IMR-90 (cell line): ENCODE measurements around the gene NGB. TPM values are rescaled to one million over a fixed set of nuclear protein-coding genes. Genes with fewer than 3 reads are reported as not detected.

Source experiments
- ATAC-seq: fragments of 200-7000 bp; cut with Tn5 transposase; 2 replicates; pipeline ENCODE4 v1.9.1; 2020; ENCODE audit warnings: low read depth, mild to moderate bottlenecking, moderate library complexity
- BruUV-seq: library from RNA; stranded (reverse); fragments of 400-500 nt; replicated peaks from 2 replicates; lab custom pipeline; 2021; lab: Mats Ljungman, UMichigan
- CTCF ChIA-PET: fragments of 300-600 bp; formaldehyde crosslinking; extraction: SDS; loops from one replicate; lab custom pipeline; 2021; ENCODE audit warnings: antibody characterized with exemption; lab: Yijun Ruan, JAX
- POLR2A ChIA-PET: fragments of 300-600 bp; sonication (Branson Sonifier 250); formaldehyde crosslinking; loops from one replicate; lab custom pipeline; 2022; ENCODE audit warnings: antibody characterized with exemption; ENCODE audit not compliant: unreplicated experiment; lab: Charles Lee
- DNase-seq: peaks from one replicate; pipeline ENCODE4 v3.0.0; 2013
- H2AFZ ChIP-seq: replicated peaks from 2 replicates; pipeline ENCODE3; 2013; ENCODE audit warnings: low read length, mild to moderate bottlenecking; ENCODE audit not compliant: poor library complexity
- H2AK5ac ChIP-seq: 2 replicates; pipeline ENCODE4 v1.6.1; 2013; ENCODE audit warnings: low read depth, low read length, inconsistent platforms
- H2AK9ac ChIP-seq: replicated peaks from 2 replicates; pipeline ENCODE3; 2013; ENCODE audit warnings: mild to moderate bottlenecking, low read depth, low read length, moderate library complexity; ENCODE audit not compliant: poor library complexity
- H2BK120ac ChIP-seq: 2 replicates; pipeline ENCODE4 v1.6.1; 2013; ENCODE audit warnings: low read depth, low read length, inconsistent platforms
- H2BK15ac ChIP-seq: 3 replicates; pipeline ENCODE4 v1.6.1; 2013; ENCODE audit warnings: low read depth, low read length, inconsistent platforms
- H2BK20ac ChIP-seq: 2 replicates; pipeline ENCODE4 v1.6.1; 2013; ENCODE audit warnings: low read depth, mild to moderate bottlenecking, inconsistent platforms, low read length, moderate library complexity
- H2BK5ac ChIP-seq: 2 replicates; pipeline ENCODE4 v1.6.1; 2013; ENCODE audit warnings: mild to moderate bottlenecking, low read depth, low read length, inconsistent platforms; ENCODE audit not compliant: poor library complexity, severe bottlenecking
- H3K14ac ChIP-seq: replicated peaks from 2 replicates; pipeline ENCODE4 v1.6.1; 2013; ENCODE audit warnings: low read depth, low read length, inconsistent platforms
- H3K18ac ChIP-seq: 2 replicates; pipeline ENCODE4 v1.6.1; 2013; ENCODE audit warnings: low read depth, low read length, control low read depth
- H3K23ac ChIP-seq: 2 replicates; pipeline ENCODE4 v1.6.1; 2013; ENCODE audit warnings: low read depth, low read length, inconsistent platforms
- H3K27ac ChIP-seq: 2 replicates; pipeline ENCODE4 v1.5.1; 2013; ENCODE audit warnings: mild to moderate bottlenecking, control low read depth, low read length; ENCODE audit not compliant: insufficient read depth
- H3K27me3 ChIP-seq: 2 replicates; pipeline ENCODE4 v1.6.1; 2013; ENCODE audit warnings: low read length; ENCODE audit not compliant: control insufficient read depth, insufficient read depth
- H3K36me3 ChIP-seq: 2 replicates; pipeline ENCODE4 v1.6.1; 2013; ENCODE audit warnings: low read length, mixed read lengths; ENCODE audit not compliant: control insufficient read depth, insufficient read depth
- H3K4ac ChIP-seq: 2 replicates; pipeline ENCODE4 v1.6.1; 2013; ENCODE audit warnings: low read depth, low read length, inconsistent platforms
- H3K4me1 ChIP-seq: 2 replicates; pipeline ENCODE4 v1.6.1; 2013; ENCODE audit warnings: low read length, mixed read lengths; ENCODE audit not compliant: control insufficient read depth, insufficient read depth
- H3K4me2 ChIP-seq: 2 replicates; pipeline ENCODE4 v1.6.1; 2013; ENCODE audit warnings: low read depth, mild to moderate bottlenecking, control low read depth, low read length, moderate library complexity
- H3K4me3 ChIP-seq: 2 replicates; pipeline ENCODE4 v1.5.1; 2013; ENCODE audit warnings: low read depth, mild to moderate bottlenecking, control low read depth, low read length, moderate library complexity; ENCODE audit not compliant: insufficient read depth
- H3K56ac ChIP-seq: 2 replicates; pipeline ENCODE4 v1.6.1; 2013; ENCODE audit warnings: low read length, inconsistent platforms; ENCODE audit not compliant: insufficient read depth; ENCODE audit errors: extremely low read depth
- H3K79me1 ChIP-seq, 2 experiments: 2 replicates each; pipeline ENCODE4 v1.6.1; 2013; ENCODE audit warnings: low read length in 2 of 2, inconsistent platforms in 1 of 2, low read depth in 1 of 2
- H3K9ac ChIP-seq: 2 replicates; pipeline ENCODE4 v1.6.1; 2013; ENCODE audit warnings: low read depth, low read length, control low read depth
- H3K9me1 ChIP-seq: 2 replicates; pipeline ENCODE4 v1.6.1; 2013; ENCODE audit warnings: low read length, inconsistent platforms; ENCODE audit not compliant: insufficient read depth
- H3K9me3 ChIP-seq: 2 replicates; pipeline ENCODE4 v1.6.1; 2013; ENCODE audit warnings: low read length; ENCODE audit not compliant: control insufficient read depth, insufficient read depth
- H4K20me1 ChIP-seq: 2 replicates; pipeline ENCODE4 v1.6.1; 2013; ENCODE audit warnings: low read length, inconsistent platforms; ENCODE audit not compliant: insufficient read depth
- H4K5ac ChIP-seq: 2 replicates; pipeline ENCODE4 v1.6.1; 2013; ENCODE audit warnings: mild to moderate bottlenecking, low read depth, low read length, control low read depth
- H4K8ac ChIP-seq, 2 experiments: 2 replicates each; pipeline ENCODE4 v1.6.1; 2013; ENCODE audit warnings: low read depth in 2 of 2, low read length in 2 of 2, control low read depth in 1 of 2, inconsistent platforms in 1 of 2
- H4K91ac ChIP-seq: 2 replicates; pipeline ENCODE4 v1.6.1; 2013; ENCODE audit warnings: low read depth, low read length, inconsistent platforms; ENCODE audit not compliant: insufficient read depth
- CEBPB ChIP-seq: IDR thresholded peaks from 2 replicates; pipeline ENCODE4 v1.6.1; 2012; ENCODE audit warnings: low read depth, low read length, improper control_type of control experiment
- MAZ ChIP-seq: IDR thresholded peaks from 2 replicates; pipeline ENCODE4 v1.6.1; 2012; ENCODE audit warnings: low read depth, mild to moderate bottlenecking, low read length, improper control_type of control experiment, moderate library complexity, borderline replicate concordance
- RCOR1 ChIP-seq: IDR thresholded peaks from 2 replicates; pipeline ENCODE4 v1.6.1; 2012; ENCODE audit warnings: mild to moderate bottlenecking, low read length, improper control_type of control experiment; ENCODE audit not compliant: insufficient replicate concordance
- USF2 ChIP-seq: fragments of 150-350 bp; IDR thresholded peaks from 2 replicates; pipeline ENCODE4 v1.6.1; 2017; ENCODE audit warnings: mild to moderate bottlenecking, antibody characterized with exemption, low read length, low read depth
- WGBS, 2 experiments: methylation state at CpG; one replicate each; pipeline versions ENCODE4 v1.1.5 to v1.1.7; 2013; ENCODE audit warnings: missing lambda C conversion rate in 2 of 2; ENCODE audit not compliant: insufficient read length in 1 of 2; ENCODE audit errors: extremely low coverage in 2 of 2; 5-methylcytosine and 5-hydroxymethylcytosine counted together
- dilution Hi-C: fragments of 300-500 bp; cut with HindIII; formaldehyde crosslinking; loops from one replicate; pipeline ENCODE4 v1.14.3; 2018; ENCODE audit warnings: low sequenced_read_pairs; ENCODE audit not compliant: unreplicated experiment
- in situ Hi-C: fragments of 300-500 bp; cut with MboI; formaldehyde crosslinking; loops from 3 replicates; pipeline ENCODE4 v1.14.3; 2019; ENCODE audit warnings: low sequenced_read_pairs, inconsistent platforms, mixed read lengths
- intact Hi-C: fragments of 100-400 bp; cut with micrococcal nuclease; formaldehyde crosslinking; loops from 2 replicates; pipeline ENCODE4 v1.10.0; 2022
- polyA plus RNA-seq, 3 experiments: library from polyadenylated mRNA; depleted of rRNA; stranded (reverse); fragments of >200 nt; gene quantifications; 2 replicates each; pipeline ENCODE4 v1.2.3, GENCODE V29; 2012; ENCODE audit warnings: low replicate concordance in 1 of 3
- total RNA-seq: library from RNA; depleted of rRNA; stranded (reverse); fragments of >200 nt; gene quantifications from 2 replicates; pipeline ENCODE4 v1.2.3, GENCODE V29; 2012

The NGB gene
- total and polyA plus RNA-seq, 2 of the 4 experiments (the other 2 are of a cell fraction), result not detected

GRCh38 chr14:77241955-77242354 lies 29.1 kb downstream of the NGB start:
- Histone ChIP-seq H2BK20ac (no peak overlapping the region), H3K4ac (no peak overlapping the region), H3K9ac (no peak overlapping the region), H4K20me1 (no peaks in the 10 kb centered on the region), H3K14ac (no peak overlapping the region), H3K79me1 (no peaks in the 10 kb centered on the region), H3K9me1 (peaks cover 3% of the 10 kb centered on the region; the same call in 1 of the 2 replicates), H2BK5ac (no peak overlapping the region), H4K8ac (no peak overlapping the region), H3K9me3 (no peaks in the 10 kb centered on the region), H2BK15ac (no peak overlapping the region), H2AK9ac (no peak overlapping the region), H2AFZ (no peak overlapping the region), H3K56ac (no peak overlapping the region), H2BK120ac (no peak overlapping the region), H3K27me3 (no peaks in the 10 kb centered on the region; the same call in 1 of the 2 replicates), H4K91ac (no peak overlapping the region), H4K5ac (no peak overlapping the region), H3K27ac (no peak overlapping the region), H2AK5ac (no peak overlapping the region), H3K4me2 (no peak overlapping the region), H3K18ac (no peak overlapping the region), H3K4me1 (no peaks in the 10 kb centered on the region), H3K36me3 (no peaks in the 10 kb centered on the region), H3K23ac (no peak overlapping the region), H3K4me3 (no peak overlapping the region)
- no TSS peak for BruUV-seq
- in situ Hi-C loops, result no loop called here
- 100% methylated on average over 1 of the region's 2 CpGs; no CpG with 5 or more reads in 1 of the 2 experiments for WGBS, 2 experiments
- TF ChIP-seq USF2 (no peak), RCOR1 (no peak), MAZ (no peak), CEBPB (no peak)
- DNase-seq, result no peak
- ATAC-seq, result peak; percentile 44; the same call in 1 of the 2 replicates
- intact Hi-C loops, result no loop called here
- dilution Hi-C loops, result no loop called here
- POLR2A ChIA-PET, result no interaction called here
- CTCF ChIA-PET, result no interaction called here
